Keratinocyte (primary cell): ENCODE results near the gene CMIP. TPM values are rescaled to one million over a fixed set of nuclear protein-coding genes. Genes with fewer than 3 reads are reported as not detected.

ENCODE experiments used
- DNase-seq: peaks from one replicate; pipeline ENCODE4 v3.0.0-alpha.2; 2011; ENCODE audit warnings: low read depth, missing footprints, low spot score
- FAIRE-seq: peaks from 2 replicates; lab custom pipeline; 2011; peaks lifted over from hg19 to GRCh38; lab: Jason Lieb, UNC
- H2AFZ ChIP-seq: 2 replicates; pipeline ENCODE4 v1.6.0; 2012; ENCODE audit warnings: low read length, control low read depth, inconsistent platforms; ENCODE audit not compliant: control insufficient read depth
- H3K27ac ChIP-seq: 2 replicates; pipeline ENCODE4 v1.5.1; 2011; ENCODE audit warnings: low read length; ENCODE audit not compliant: control insufficient read depth, insufficient read depth
- H3K27me3 ChIP-seq: 3 replicates; pipeline ENCODE4 v1.6.0; 2011; ENCODE audit warnings: low read length; ENCODE audit not compliant: control insufficient read depth, insufficient read depth; ENCODE audit errors: extremely low read depth
- H3K36me3 ChIP-seq, 2 experiments: 2 replicates in 1 of 2; 3 replicates in 1 of 2; pipeline ENCODE4 v1.5.1; 2011; ENCODE audit warnings: low read length in 2 of 2, mild to moderate bottlenecking in 1 of 2; ENCODE audit not compliant: control insufficient read depth in 2 of 2, insufficient read depth in 2 of 2; ENCODE audit errors: extremely low read depth in 1 of 2
- H3K4me1 ChIP-seq: 3 replicates; pipeline ENCODE4 v1.5.1; 2011; ENCODE audit warnings: low read length; ENCODE audit not compliant: control insufficient read depth, insufficient read depth; ENCODE audit errors: extremely low read depth
- H3K4me2 ChIP-seq: 3 replicates; pipeline ENCODE4 v1.6.0; 2011; ENCODE audit warnings: low read depth, low read length; ENCODE audit not compliant: control insufficient read depth, insufficient read depth; ENCODE audit errors: extremely low read depth
- H3K4me3 ChIP-seq, 3 experiments: fragments of 200-600 bp in 1 of 3; sonication (generic) in 1 of 3; 2 replicates in 2 of 3; 3 replicates in 1 of 3; pipeline ENCODE4 v1.5.1; 2011 to 2016; ENCODE audit warnings: low read length in 3 of 3, mild to moderate bottlenecking in 3 of 3, control low read depth in 2 of 3, inconsistent platforms in 1 of 3, low read depth in 1 of 3, mixed read lengths in 1 of 3, mixed run types in 1 of 3, moderate library complexity in 1 of 3; ENCODE audit not compliant: control insufficient read depth in 2 of 3, insufficient read depth in 2 of 3; ENCODE audit errors: extremely low read depth in 1 of 3
- H3K79me2 ChIP-seq: 2 replicates; pipeline ENCODE4 v1.6.0; 2012; ENCODE audit warnings: low read length; ENCODE audit not compliant: control insufficient read depth, insufficient read depth
- H3K9ac ChIP-seq: 3 replicates; pipeline ENCODE4 v1.6.0; 2011; ENCODE audit warnings: low read length; ENCODE audit not compliant: control insufficient read depth, insufficient read depth; ENCODE audit errors: extremely low read depth
- H3K9me1 ChIP-seq: 3 replicates; pipeline ENCODE4 v1.6.0; 2011; ENCODE audit warnings: low read length; ENCODE audit not compliant: control insufficient read depth, insufficient read depth; ENCODE audit errors: extremely low read depth
- H3K9me3 ChIP-seq: 2 replicates; pipeline ENCODE4 v1.5.1; 2012; ENCODE audit warnings: low read depth, low read length; ENCODE audit not compliant: control insufficient read depth
- H4K20me1 ChIP-seq: 3 replicates; pipeline ENCODE4 v1.6.0; 2011; ENCODE audit warnings: low read length; ENCODE audit not compliant: control insufficient read depth, insufficient read depth; ENCODE audit errors: extremely low read depth
- EZH2 ChIP-seq: IDR thresholded peaks from one replicate; pipeline ENCODE4 v1.6.1; 2012; ENCODE audit warnings: inconsistent platforms, mild to moderate bottlenecking, low read length, moderate library complexity
- dilution Hi-C: fragments of 300-500 bp; cut with MboI; formaldehyde crosslinking; loops from one replicate; pipeline ENCODE4 v1.7.0; 2020; ENCODE audit warnings: low sequenced_read_pairs; ENCODE audit not compliant: extremely low pct_ligation_motif_present
- polyA plus RNA-seq, 5 experiments: library from polyadenylated mRNA; depleted of rRNA in 3 of 5; stranded (reverse) in 3 of 5; stranded (forward) in 1 of 5; unstranded in 1 of 5; fragments of >200 nt; gene quantifications; 1 replicate in 1 of 5; 2 replicates in 3 of 5; 3 replicates in 1 of 5; pipeline versions ENCODE4 v1.2.1 to v1.2.3, GENCODE V29; 2011 to 2012; ENCODE audit warnings: missing spikeins in 2 of 5, low read depth in 1 of 5, low replicate concordance in 1 of 5
- TF ChIP-seq, protein P1 (sequence below), 3 experiments: IDR thresholded peaks in 1 of 3; conservative IDR thresholded peaks in 1 of 3; optimal IDR thresholded peaks in 1 of 3; 2 replicates in 2 of 3; 3 replicates in 1 of 3; pipeline versions ENCODE3 to v1.5.1; 2011; ENCODE audit warnings: low read length in 3 of 3, mild to moderate bottlenecking in 3 of 3, moderate library complexity in 2 of 3, control low read depth in 1 of 3, inconsistent platforms in 1 of 3; ENCODE audit not compliant: insufficient read depth in 2 of 3; ENCODE audit errors: extremely low read depth in 1 of 3

Gene CMIP
- polyA plus RNA-seq, 1 donor (not counting 4 experiments of a cell fraction or from before 2014, with no cell fraction given), result 5.0 TPM

DNA sequence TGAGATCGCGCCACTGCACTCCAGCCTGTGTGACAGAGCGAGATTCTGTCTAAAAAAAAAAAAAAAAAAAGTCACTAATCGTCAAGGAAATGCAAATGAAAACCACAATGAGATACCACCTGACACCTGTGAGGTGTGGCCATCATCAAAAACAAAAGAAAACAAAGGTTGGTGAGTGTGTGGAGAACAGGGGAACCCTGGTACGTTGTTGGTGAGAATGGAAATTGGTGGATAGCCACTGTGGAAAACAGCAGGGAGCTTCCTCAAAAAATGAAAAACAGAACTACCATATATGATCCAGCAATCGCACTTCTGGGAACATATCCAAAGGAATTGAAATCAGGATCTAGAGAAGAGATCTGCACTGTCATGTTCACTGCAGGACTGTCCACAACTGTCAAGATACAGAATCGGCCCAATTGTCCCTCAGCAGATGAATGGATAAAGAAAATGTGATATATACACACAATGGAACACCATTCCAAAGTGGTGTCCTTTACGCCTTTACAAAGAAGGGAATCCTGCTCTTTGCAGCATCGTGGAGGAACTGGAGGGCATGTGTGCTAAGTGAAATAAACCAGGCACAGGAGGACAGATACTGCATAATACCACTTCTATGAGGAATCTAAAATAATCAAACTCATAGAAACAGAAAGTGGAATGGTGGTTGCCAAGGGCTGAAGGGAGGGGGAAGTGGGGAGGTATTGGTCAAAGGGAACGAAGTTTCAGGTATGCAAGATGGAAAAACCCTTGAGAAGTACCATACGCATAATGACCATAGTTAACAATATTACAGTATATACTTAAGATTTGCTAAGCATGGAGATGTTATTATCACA is 271.0 kb downstream of the CMIP start:
- DNase-seq (no peak), FAIRE-seq (no peak)
- dilution Hi-C loops, result no loop called here
- no peak overlapping the region for H3K27ac ChIP-seq
- H3K27me3 ChIP-seq, result no peaks in the 10 kb centered on the region
- no peaks in the 10 kb centered on the region for H3K36me3 ChIP-seq
- H3K9me3 ChIP-seq, result no peaks in the 10 kb centered on the region
- no peaks in the 10 kb centered on the region for H3K79me2 ChIP-seq
- no peaks in the 10 kb centered on the region for H4K20me1 ChIP-seq
- H3K4me3 ChIP-seq, result no peak overlapping the region
- no peak overlapping the region for H3K4me2 ChIP-seq
- H3K9ac ChIP-seq, result no peak overlapping the region
- H2AFZ ChIP-seq, result no peak overlapping the region
- TF ChIP-seq, protein P1, sequence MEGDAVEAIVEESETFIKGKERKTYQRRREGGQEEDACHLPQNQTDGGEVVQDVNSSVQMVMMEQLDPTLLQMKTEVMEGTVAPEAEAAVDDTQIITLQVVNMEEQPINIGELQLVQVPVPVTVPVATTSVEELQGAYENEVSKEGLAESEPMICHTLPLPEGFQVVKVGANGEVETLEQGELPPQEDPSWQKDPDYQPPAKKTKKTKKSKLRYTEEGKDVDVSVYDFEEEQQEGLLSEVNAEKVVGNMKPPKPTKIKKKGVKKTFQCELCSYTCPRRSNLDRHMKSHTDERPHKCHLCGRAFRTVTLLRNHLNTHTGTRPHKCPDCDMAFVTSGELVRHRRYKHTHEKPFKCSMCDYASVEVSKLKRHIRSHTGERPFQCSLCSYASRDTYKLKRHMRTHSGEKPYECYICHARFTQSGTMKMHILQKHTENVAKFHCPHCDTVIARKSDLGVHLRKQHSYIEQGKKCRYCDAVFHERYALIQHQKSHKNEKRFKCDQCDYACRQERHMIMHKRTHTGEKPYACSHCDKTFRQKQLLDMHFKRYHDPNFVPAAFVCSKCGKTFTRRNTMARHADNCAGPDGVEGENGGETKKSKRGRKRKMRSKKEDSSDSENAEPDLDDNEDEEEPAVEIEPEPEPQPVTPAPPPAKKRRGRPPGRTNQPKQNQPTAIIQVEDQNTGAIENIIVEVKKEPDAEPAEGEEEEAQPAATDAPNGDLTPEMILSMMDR (optimal IDR thresholded peaks at IDR 0.05 in 1 of 3, IDR thresholded peaks at IDR 0.05 in 1 of 3, conservative IDR thresholded peaks at IDR 0.05 in 1 of 3; ENCODE audit: extremely low read depth in 1 of 3, insufficient read depth in 2 of 3, low read length in 3 of 3), result no peak
- no peak for TF ChIP-seq EZH2
- no peaks in the 10 kb centered on the region for H3K9me1 ChIP-seq
- peaks cover 28% of the 10 kb centered on the region for H3K4me1 ChIP-seq

DNA sequence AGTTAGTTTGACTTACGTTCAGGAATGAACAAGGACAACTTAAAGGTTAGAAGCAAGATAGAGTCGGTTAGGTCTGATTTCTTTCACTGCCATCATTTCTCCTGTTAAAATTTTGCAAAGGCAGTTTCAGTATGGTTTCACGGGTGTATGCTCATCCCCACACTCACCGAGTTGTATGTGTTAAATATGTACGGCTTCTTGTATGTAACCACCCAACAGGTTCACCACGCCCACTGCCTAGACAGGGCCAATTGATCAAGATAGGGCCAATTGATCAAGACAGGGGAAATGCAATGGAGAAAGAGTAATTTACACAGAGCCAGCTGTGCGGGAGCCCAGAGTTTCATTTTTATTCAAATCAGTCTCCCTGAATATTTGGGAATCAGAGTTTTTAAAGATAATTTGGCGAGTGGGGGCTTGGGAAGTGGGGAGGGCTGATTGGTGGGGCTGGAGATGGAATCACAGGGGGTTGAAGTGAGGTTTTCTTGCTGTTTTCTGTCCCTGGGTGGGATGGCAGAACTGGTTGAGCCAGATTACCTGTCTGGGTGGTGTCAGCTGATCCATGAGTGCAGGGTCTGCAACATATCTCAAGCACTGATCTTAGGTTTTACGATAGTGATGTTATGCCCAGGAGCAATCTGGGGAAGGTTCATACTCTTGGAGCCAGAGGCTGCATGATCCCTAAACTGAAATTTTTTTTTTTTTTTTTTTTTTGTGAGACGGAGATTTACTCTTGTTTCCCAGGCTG is 272.0 kb downstream of the CMIP start:
- Histone ChIP-seq H3K4me2 (no peak overlapping the region), H2AFZ (no peak overlapping the region), H3K4me3 (no peak overlapping the region), H3K9me1 (no peaks in the 10 kb centered on the region), H3K4me1 (peaks cover 22% of the 10 kb centered on the region), H4K20me1 (no peaks in the 10 kb centered on the region), H3K9me3 (no peaks in the 10 kb centered on the region), H3K36me3 (no peaks in the 10 kb centered on the region), H3K79me2 (no peaks in the 10 kb centered on the region), H3K27ac (no peak overlapping the region), H3K27me3 (no peaks in the 10 kb centered on the region), H3K9ac (no peak overlapping the region)
- dilution Hi-C loops, result no loop called here
- TF ChIP-seq EZH2, result no peak
- TF ChIP-seq, protein P1 (optimal IDR thresholded peaks at IDR 0.05 in 1 of 3, IDR thresholded peaks at IDR 0.05 in 1 of 3, conservative IDR thresholded peaks at IDR 0.05 in 1 of 3; ENCODE audit: extremely low read depth in 1 of 3, insufficient read depth in 2 of 3, low read length in 3 of 3), result no peak
- no peak for DNase-seq
- no peak for FAIRE-seq
